OCI-LY7 (cell line): ENCODE results near the gene SPO11. TPM values are rescaled to one million over a fixed set of nuclear protein-coding genes. Genes with fewer than 3 reads are reported as not detected.

Source experiments
- BruUV-seq: library from RNA; stranded (reverse); fragments of 400-500 nt; replicated peaks from 2 replicates; lab custom pipeline; 2021; lab: Mats Ljungman, UMichigan
- CTCF ChIA-PET: fragments of 300-600 bp; sonication (Branson Sonifier 250); formaldehyde crosslinking; loops from one replicate; lab custom pipeline; 2022; ENCODE audit warnings: antibody characterized with exemption; ENCODE audit not compliant: unreplicated experiment; lab: Charles Lee
- POLR2A ChIA-PET: fragments of 300-600 bp; sonication (Branson Sonifier 250); formaldehyde crosslinking; loops from one replicate; lab custom pipeline; 2022; ENCODE audit warnings: antibody characterized with exemption; lab: Charles Lee
- DNase-seq: peaks from one replicate; pipeline ENCODE4 v3.0.0-alpha.2; 2015; ENCODE audit warnings: low spot score
- H2AFZ ChIP-seq: fragments of 200-600 bp; sonication (generic), shearing (Covaris generic); 2 replicates; pipeline ENCODE4 v1.6.1; 2014; ENCODE audit warnings: mild to moderate bottlenecking, antibody characterized with exemption, low read length, moderate library complexity
- H3K27ac ChIP-seq: fragments of 200-600 bp; sonication (generic); 2 replicates; pipeline ENCODE4 v1.5.1; 2014; ENCODE audit warnings: mixed run types, low read depth, mild to moderate bottlenecking, moderate library complexity, low read length, inconsistent platforms; ENCODE audit not compliant: poor library complexity, severe bottlenecking
- H3K36me3 ChIP-seq: fragments of 200-600 bp; sonication (generic); 2 replicates; pipeline ENCODE4 v1.6.1; 2014; ENCODE audit warnings: mild to moderate bottlenecking, antibody characterized with exemption, low read length, moderate library complexity, mixed read lengths; ENCODE audit not compliant: insufficient read depth
- H3K4me1 ChIP-seq: fragments of 200-600 bp; sonication (generic); 2 replicates; pipeline ENCODE4 v1.5.1; 2014; ENCODE audit warnings: mild to moderate bottlenecking, low read length; ENCODE audit not compliant: insufficient read depth, poor library complexity, severe bottlenecking
- H3K4me2 ChIP-seq: fragments of 200-600 bp; sonication (generic); 2 replicates; pipeline ENCODE4 v1.6.1; 2014; ENCODE audit warnings: mild to moderate bottlenecking, low read length
- H3K4me3 ChIP-seq: fragments of 200-600 bp; sonication (generic); 2 replicates; pipeline ENCODE4 v1.5.1; 2014; ENCODE audit warnings: mild to moderate bottlenecking, low read depth, low read length; ENCODE audit not compliant: poor library complexity, severe bottlenecking
- H3K79me2 ChIP-seq: fragments of 200-600 bp; sonication (generic); 2 replicates; pipeline ENCODE4 v1.6.1; 2016; ENCODE audit warnings: low read depth, mild to moderate bottlenecking, low read length, moderate library complexity, mixed read lengths; ENCODE audit not compliant: insufficient read depth
- H3K9me2 ChIP-seq: fragments of 200-600 bp; sonication (generic); 2 replicates; pipeline ENCODE4 v1.6.1; 2016; ENCODE audit warnings: mild to moderate bottlenecking, low read length, mixed read lengths; ENCODE audit not compliant: insufficient read depth
- H3K9me3 ChIP-seq: fragments of 200-600 bp; sonication (generic); 2 replicates; pipeline ENCODE4 v1.6.1; 2014; ENCODE audit warnings: mild to moderate bottlenecking, mixed run types, low read length, mixed read lengths
- H4K20me1 ChIP-seq: fragments of 200-600 bp; sonication (generic); 2 replicates; pipeline ENCODE4 v1.6.1; 2014; ENCODE audit warnings: mild to moderate bottlenecking, antibody characterized with exemption, low read length, moderate library complexity, mixed read lengths; ENCODE audit not compliant: insufficient read depth
- CTCF ChIP-seq: fragments of 200-600 bp; sonication (generic); conservative IDR thresholded peaks from 2 replicates; pipeline ENCODE4 v1.5.1; 2014; ENCODE audit warnings: mild to moderate bottlenecking, antibody characterized with exemption, low read length, moderate library complexity, mixed read lengths
- EZH2phosphoT487 ChIP-seq: fragments of 200-600 bp; sonication (generic); IDR thresholded peaks from 2 replicates; pipeline ENCODE4 v1.6.1; 2018; ENCODE audit warnings: low read depth, borderline replicate concordance, mild to moderate bottlenecking, mixed run types, antibody characterized with exemption, low read length, moderate library complexity, mixed read lengths
- intact Hi-C: fragments of 100-400 bp; cut with micrococcal nuclease; formaldehyde crosslinking; loops from one replicate; pipeline ENCODE4 v1.10.0; 2022; ENCODE audit not compliant: unreplicated experiment
- total RNA-seq, 2 experiments: library from RNA; depleted of rRNA in 1 of 2; stranded (reverse); fragments of >200 nt in 1 of 2; shearing (Covaris generic) in 1 of 2; gene quantifications; 2 replicates each; pipeline ENCODE4 v1.2.3, GENCODE V29; 2014 to 2022

The SPO11 gene
- total RNA-seq, 2 experiments from 2014 or later: not detected

GRCh38 chr20:57309544-57310115, 20.0 kb upstream of the SPO11 start:
- H3K9me3 ChIP-seq: peaks cover 10% of the 10 kb centered on the region; the same call in 1 of the 2 replicates
- peak overlapping the region; percentile 63; the same call in 1 of the 2 replicates for H2AFZ ChIP-seq
- H3K4me1 ChIP-seq: peaks cover 83% of the 10 kb centered on the region
- peak overlapping the region; percentile 19 for H3K4me3 ChIP-seq
- H3K79me2 ChIP-seq: no peaks in the 10 kb centered on the region
- no TSS peak for BruUV-seq
- no peaks in the 10 kb centered on the region for H3K9me2 ChIP-seq
- no peaks in the 10 kb centered on the region for H4K20me1 ChIP-seq
- intact Hi-C loops: no loop called here
- H3K4me2 ChIP-seq: peak overlapping the region; percentile 61
- CTCF ChIA-PET: interaction anchor here (1.1 kb wide), 1 partner anchor 54 kb away, joined by 4 read pairs; no protein-coding TSS in a partner anchor
- TF ChIP-seq EZH2phosphoT487 (no peak), CTCF (no peak)
- POLR2A ChIA-PET: interaction anchor here (2.2 kb wide), 1 partner anchor 16 kb away, joined by 7 read pairs; no protein-coding TSS in a partner anchor
- no peak for DNase-seq
- H3K27ac ChIP-seq: peak overlapping the region; percentile 33
- H3K36me3 ChIP-seq: no peaks in the 10 kb centered on the region

GRCh38 chr20:57310821-57311514, 18.6 kb upstream of the SPO11 start:
- DNase-seq: no peak
- intact Hi-C loops: no loop called here
- no peaks in the 10 kb centered on the region for H3K79me2 ChIP-seq
- no peak overlapping the region for H3K4me2 ChIP-seq
- ChIA-PET CTCF (no interaction called here), POLR2A (no interaction called here)
- no peaks in the 10 kb centered on the region for H4K20me1 ChIP-seq
- H3K27ac ChIP-seq: no peak overlapping the region
- H3K9me2 ChIP-seq: no peaks in the 10 kb centered on the region
- TF ChIP-seq EZH2phosphoT487 (no peak), CTCF (no peak)
- H3K4me1 ChIP-seq: peaks cover 83% of the 10 kb centered on the region
- H2AFZ ChIP-seq: no peak overlapping the region
- H3K9me3 ChIP-seq: peaks cover 10% of the 10 kb centered on the region; the same call in 1 of the 2 replicates
- H3K4me3 ChIP-seq: no peak overlapping the region
- BruUV-seq: no TSS peak
- no peaks in the 10 kb centered on the region for H3K36me3 ChIP-seq

GRCh38 chr20:57312138-57312537, 17.5 kb upstream of the SPO11 start:
- BruUV-seq: no TSS peak
- H3K4me1 ChIP-seq: peaks cover 84% of the 10 kb centered on the region
- no peaks in the 10 kb centered on the region for H3K79me2 ChIP-seq
- intact Hi-C loops: no loop called here
- no peak overlapping the region for H3K27ac ChIP-seq
- H4K20me1 ChIP-seq: no peaks in the 10 kb centered on the region
- no peak overlapping the region for H3K4me2 ChIP-seq
- H3K36me3 ChIP-seq: no peaks in the 10 kb centered on the region
- TF ChIP-seq EZH2phosphoT487 (no peak), CTCF (no peak)
- CTCF ChIA-PET: no interaction called here
- H2AFZ ChIP-seq: no peak overlapping the region
- no peaks in the 10 kb centered on the region for H3K9me2 ChIP-seq
- peaks cover 5% of the 10 kb centered on the region; the same call in 1 of the 2 replicates for H3K9me3 ChIP-seq
- no peak for DNase-seq
- POLR2A ChIA-PET: no interaction called here
- no peak overlapping the region for H3K4me3 ChIP-seq
